ENCODE results near the gene CDH20. TPM values are rescaled to one million over a fixed set of nuclear protein-coding genes. Genes with fewer than 3 reads are reported as not detected.

The CDH20 gene
- total RNA-seq, 4 donors from 2014 or later = 0.83 to 5.5 (median 2.0) TPM

GRCh38 chr18:61556862-61557261 lies 223.6 kb downstream of the CDH20 start:
- DNase-seq = no peak
- H3K36me3 ChIP-seq = no peaks in the 10 kb centered on the region
- TF ChIP-seq, protein P1, sequence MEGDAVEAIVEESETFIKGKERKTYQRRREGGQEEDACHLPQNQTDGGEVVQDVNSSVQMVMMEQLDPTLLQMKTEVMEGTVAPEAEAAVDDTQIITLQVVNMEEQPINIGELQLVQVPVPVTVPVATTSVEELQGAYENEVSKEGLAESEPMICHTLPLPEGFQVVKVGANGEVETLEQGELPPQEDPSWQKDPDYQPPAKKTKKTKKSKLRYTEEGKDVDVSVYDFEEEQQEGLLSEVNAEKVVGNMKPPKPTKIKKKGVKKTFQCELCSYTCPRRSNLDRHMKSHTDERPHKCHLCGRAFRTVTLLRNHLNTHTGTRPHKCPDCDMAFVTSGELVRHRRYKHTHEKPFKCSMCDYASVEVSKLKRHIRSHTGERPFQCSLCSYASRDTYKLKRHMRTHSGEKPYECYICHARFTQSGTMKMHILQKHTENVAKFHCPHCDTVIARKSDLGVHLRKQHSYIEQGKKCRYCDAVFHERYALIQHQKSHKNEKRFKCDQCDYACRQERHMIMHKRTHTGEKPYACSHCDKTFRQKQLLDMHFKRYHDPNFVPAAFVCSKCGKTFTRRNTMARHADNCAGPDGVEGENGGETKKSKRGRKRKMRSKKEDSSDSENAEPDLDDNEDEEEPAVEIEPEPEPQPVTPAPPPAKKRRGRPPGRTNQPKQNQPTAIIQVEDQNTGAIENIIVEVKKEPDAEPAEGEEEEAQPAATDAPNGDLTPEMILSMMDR (IDR thresholded peaks at IDR 0.05) = no peak
- no peak for TF ChIP-seq POLR2A (IDR thresholded peaks at IDR 0.05)
- H3K4me3 ChIP-seq = no peak overlapping the region
- no peak overlapping the region for H3K27ac ChIP-seq
- no peaks in the 10 kb centered on the region for H3K9me3 ChIP-seq
- no peaks in the 10 kb centered on the region for H3K4me1 ChIP-seq
- H3K27me3 ChIP-seq = no peaks in the 10 kb centered on the region

- Histone ChIP-seq H3K9me3 (no peaks in the 10 kb centered on the region), H3K27ac (no peak overlapping the region)
- DNase-seq = no peak
Measured at GRCh38 chr18:61569176-61569892, 236.1 kb downstream of the CDH20 start.

DNA sequence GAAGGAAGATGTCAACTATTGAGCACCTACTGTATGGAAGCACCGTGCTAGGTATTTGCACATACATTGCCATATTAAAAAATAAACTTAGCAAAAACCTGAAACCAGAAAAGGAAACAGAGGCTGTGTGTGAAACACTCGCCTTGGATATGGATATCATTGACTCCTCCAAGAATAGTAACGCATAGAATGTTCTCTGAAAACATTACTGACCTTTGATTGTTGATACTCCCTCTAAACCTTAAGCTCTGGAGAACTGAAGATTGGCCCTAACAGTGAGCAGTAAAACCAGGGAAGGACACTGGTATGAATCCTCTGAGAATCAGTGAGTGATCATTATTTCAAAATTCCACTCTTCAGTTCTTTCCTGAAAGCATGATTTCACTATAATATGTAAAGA lies 236.8 kb downstream of the CDH20 start:
- H3K27me3 ChIP-seq = no peaks in the 10 kb centered on the region
- H3K36me3 ChIP-seq = no peaks in the 10 kb centered on the region
- H3K27ac ChIP-seq = no peak overlapping the region
- no peak for DNase-seq
- no peaks in the 10 kb centered on the region for H3K4me1 ChIP-seq
- H3K4me3 ChIP-seq = no peak overlapping the region
- no peak for TF ChIP-seq POLR2A (IDR thresholded peaks at IDR 0.05)
- TF ChIP-seq, protein P1 (IDR thresholded peaks at IDR 0.05) = no peak
- no peaks in the 10 kb centered on the region for H3K9me3 ChIP-seq

More at GRCh38 chr18:61569176-61569892, 236.1 kb downstream of the CDH20 start:
- no peak for TF ChIP-seq POLR2A (IDR thresholded peaks at IDR 0.05)
- TF ChIP-seq, protein P1 (IDR thresholded peaks at IDR 0.05) = no peak
- Histone ChIP-seq H3K4me1 (no peaks in the 10 kb centered on the region), H3K27me3 (no peaks in the 10 kb centered on the region), H3K36me3 (no peaks in the 10 kb centered on the region), H3K4me3 (no peak overlapping the region)

GRCh38 chr18:61572084-61572655 lies 238.9 kb downstream of the CDH20 start:
- Histone ChIP-seq H3K36me3 (no peaks in the 10 kb centered on the region), H3K4me1 (no peaks in the 10 kb centered on the region), H3K27ac (no peak overlapping the region), H3K9me3 (no peaks in the 10 kb centered on the region), H3K27me3 (no peaks in the 10 kb centered on the region), H3K4me3 (no peak overlapping the region)
- no peak for DNase-seq
- no peak for TF ChIP-seq POLR2A (IDR thresholded peaks at IDR 0.05)
- TF ChIP-seq, protein P1 (IDR thresholded peaks at IDR 0.05) = no peak

DNA sequence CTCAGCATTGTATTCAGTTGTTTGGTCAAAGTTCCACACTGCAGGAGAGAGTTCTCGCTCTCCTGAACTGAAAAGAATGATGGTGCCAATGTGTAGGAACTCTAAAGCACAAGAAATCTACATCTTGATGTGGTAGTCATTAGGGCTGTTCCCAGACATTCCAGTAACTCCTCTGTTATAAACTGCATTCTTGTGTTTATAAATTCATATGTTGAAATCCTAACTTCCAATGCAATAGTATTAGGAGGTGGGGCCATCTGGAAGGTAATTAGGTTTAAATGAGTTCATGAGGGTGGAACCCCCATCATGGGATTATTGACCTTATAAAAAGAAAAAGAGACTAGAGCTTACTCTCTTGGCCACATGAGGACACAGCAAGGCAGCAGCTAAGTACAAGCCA lies 239.6 kb downstream of the CDH20 start:
- no peaks in the 10 kb centered on the region for H3K4me1 ChIP-seq
- H3K27ac ChIP-seq = no peak overlapping the region
- H3K27me3 ChIP-seq = no peaks in the 10 kb centered on the region
- TF ChIP-seq, protein P1 (IDR thresholded peaks at IDR 0.05) = no peak
- no peak for TF ChIP-seq POLR2A (IDR thresholded peaks at IDR 0.05)
- H3K4me3 ChIP-seq = no peak overlapping the region
- no peaks in the 10 kb centered on the region for H3K9me3 ChIP-seq
- no peak for DNase-seq
- H3K36me3 ChIP-seq = no peaks in the 10 kb centered on the region

All from Peyer's patch (tissue), 4 donors.